ENCODE data around the gene CCL4L2.
"Not testable (repeated sequence)": the region's sequence is repeated elsewhere in the genome, so short reads cannot be mapped to it uniquely, and the experiment has no call there.

GRCh38 chr17:36219556-36219955, 8.7 kb downstream of the CCL4L2 start:
- not testable (repeated sequence) for TF ChIP-seq POLR2A (IDR thresholded peaks at IDR 0.05; ENCODE audit: low read depth, low read length); POLR2AphosphoS5 (IDR thresholded peaks at IDR 0.05; ENCODE audit: low read depth, low read length); TAF1 (IDR thresholded peaks at IDR 0.05; ENCODE audit: borderline replicate concordance, low read depth, low read length)
